ENCODE measurements around the gene HNF4A. TPM values are rescaled to one million over a fixed set of nuclear protein-coding genes. Genes with fewer than 3 reads are reported as not detected.

HNF4A gene
- total and polyA plus RNA-seq, 2 of the 13 experiments (the other 11 are each of a cell fraction or from before 2014, with no cell fraction given), result 80.9 to 169 TPM

GRCh38 chr20:44428174-44429016, 72.9 kb downstream of the HNF4A start (continued):
- TF ChIP-seq PRMT3 (CRISPR knock-in tag; IDR thresholded peaks at IDR 0.05; ENCODE audit: borderline replicate concordance, low read depth) (0 out of 2 replicates have a peak, but pooled peaks have one; percentile 21), TAF1 (CRISPR knock-in tag; IDR thresholded peaks at IDR 0.05) (no peak), MIER3 (CRISPR knock-in tag; IDR thresholded peaks at IDR 0.05; ENCODE audit: borderline replicate concordance) (peak; percentile 99; the same call in 1 of the 2 replicates), GATAD1 (CRISPR knock-in tag; IDR thresholded peaks at IDR 0.05) (peak; percentile 77), NFE2L1 (CRISPR knock-in tag; IDR thresholded peaks at IDR 0.05; ENCODE audit: borderline replicate concordance) (no peak), ZNF260 (CRISPR knock-in tag; IDR thresholded peaks at IDR 0.05; ENCODE audit: borderline replicate concordance, low read depth) (no peak), ZNF549 (CRISPR knock-in tag; IDR thresholded peaks at IDR 0.05) (no peak), HOXA7 (CRISPR knock-in tag; IDR thresholded peaks at IDR 0.05) (no peak), MAZ (IDR thresholded peaks at IDR 0.05; ENCODE audit: borderline replicate concordance, low read depth, low read length) (no peak), MAZ (CRISPR knock-in tag; IDR thresholded peaks at IDR 0.05; ENCODE audit: low read depth) (no peak; the same call in 1 of the 2 replicates), MLX (CRISPR knock-in tag; IDR thresholded peaks at IDR 0.05) (peak; percentile 79), HOXD1 (CRISPR knock-in tag; IDR thresholded peaks at IDR 0.05) (no peak), FOXP4 (CRISPR knock-in tag; IDR thresholded peaks at IDR 0.05) (peak; percentile 92), ZEB1 (IDR thresholded peaks at IDR 0.05; ENCODE audit: insufficient replicate concordance, low read depth) (no peak), ZNF670 (CRISPR knock-in tag; IDR thresholded peaks at IDR 0.05; ENCODE audit: borderline replicate concordance) (peak; percentile 73; the same call in 1 of the 2 replicates)
- TF ChIP-seq, protein P1, sequence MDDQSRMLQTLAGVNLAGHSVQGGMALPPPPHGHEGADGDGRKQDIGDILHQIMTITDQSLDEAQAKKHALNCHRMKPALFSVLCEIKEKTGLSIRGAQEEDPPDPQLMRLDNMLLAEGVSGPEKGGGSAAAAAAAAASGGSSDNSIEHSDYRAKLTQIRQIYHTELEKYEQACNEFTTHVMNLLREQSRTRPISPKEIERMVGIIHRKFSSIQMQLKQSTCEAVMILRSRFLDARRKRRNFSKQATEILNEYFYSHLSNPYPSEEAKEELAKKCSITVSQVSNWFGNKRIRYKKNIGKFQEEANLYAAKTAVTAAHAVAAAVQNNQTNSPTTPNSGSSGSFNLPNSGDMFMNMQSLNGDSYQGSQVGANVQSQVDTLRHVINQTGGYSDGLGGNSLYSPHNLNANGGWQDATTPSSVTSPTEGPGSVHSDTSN (CRISPR knock-in tag; IDR thresholded peaks at IDR 0.05; ENCODE audit: borderline replicate concordance), result peak; percentile 73; the same call in 1 of the 2 replicates
- TF ChIP-seq, protein P2, sequence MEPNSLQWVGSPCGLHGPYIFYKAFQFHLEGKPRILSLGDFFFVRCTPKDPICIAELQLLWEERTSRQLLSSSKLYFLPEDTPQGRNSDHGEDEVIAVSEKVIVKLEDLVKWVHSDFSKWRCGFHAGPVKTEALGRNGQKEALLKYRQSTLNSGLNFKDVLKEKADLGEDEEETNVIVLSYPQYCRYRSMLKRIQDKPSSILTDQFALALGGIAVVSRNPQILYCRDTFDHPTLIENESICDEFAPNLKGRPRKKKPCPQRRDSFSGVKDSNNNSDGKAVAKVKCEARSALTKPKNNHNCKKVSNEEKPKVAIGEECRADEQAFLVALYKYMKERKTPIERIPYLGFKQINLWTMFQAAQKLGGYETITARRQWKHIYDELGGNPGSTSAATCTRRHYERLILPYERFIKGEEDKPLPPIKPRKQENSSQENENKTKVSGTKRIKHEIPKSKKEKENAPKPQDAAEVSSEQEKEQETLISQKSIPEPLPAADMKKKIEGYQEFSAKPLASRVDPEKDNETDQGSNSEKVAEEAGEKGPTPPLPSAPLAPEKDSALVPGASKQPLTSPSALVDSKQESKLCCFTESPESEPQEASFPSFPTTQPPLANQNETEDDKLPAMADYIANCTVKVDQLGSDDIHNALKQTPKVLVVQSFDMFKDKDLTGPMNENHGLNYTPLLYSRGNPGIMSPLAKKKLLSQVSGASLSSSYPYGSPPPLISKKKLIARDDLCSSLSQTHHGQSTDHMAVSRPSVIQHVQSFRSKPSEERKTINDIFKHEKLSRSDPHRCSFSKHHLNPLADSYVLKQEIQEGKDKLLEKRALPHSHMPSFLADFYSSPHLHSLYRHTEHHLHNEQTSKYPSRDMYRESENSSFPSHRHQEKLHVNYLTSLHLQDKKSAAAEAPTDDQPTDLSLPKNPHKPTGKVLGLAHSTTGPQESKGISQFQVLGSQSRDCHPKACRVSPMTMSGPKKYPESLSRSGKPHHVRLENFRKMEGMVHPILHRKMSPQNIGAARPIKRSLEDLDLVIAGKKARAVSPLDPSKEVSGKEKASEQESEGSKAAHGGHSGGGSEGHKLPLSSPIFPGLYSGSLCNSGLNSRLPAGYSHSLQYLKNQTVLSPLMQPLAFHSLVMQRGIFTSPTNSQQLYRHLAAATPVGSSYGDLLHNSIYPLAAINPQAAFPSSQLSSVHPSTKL (CRISPR knock-in tag; IDR thresholded peaks at IDR 0.05), result peak; percentile 99
- TF ChIP-seq, protein P3, sequence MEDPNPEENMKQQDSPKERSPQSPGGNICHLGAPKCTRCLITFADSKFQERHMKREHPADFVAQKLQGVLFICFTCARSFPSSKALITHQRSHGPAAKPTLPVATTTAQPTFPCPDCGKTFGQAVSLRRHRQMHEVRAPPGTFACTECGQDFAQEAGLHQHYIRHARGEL (CRISPR knock-in tag; IDR thresholded peaks at IDR 0.05), result no peak
- TF ChIP-seq, protein P4, sequence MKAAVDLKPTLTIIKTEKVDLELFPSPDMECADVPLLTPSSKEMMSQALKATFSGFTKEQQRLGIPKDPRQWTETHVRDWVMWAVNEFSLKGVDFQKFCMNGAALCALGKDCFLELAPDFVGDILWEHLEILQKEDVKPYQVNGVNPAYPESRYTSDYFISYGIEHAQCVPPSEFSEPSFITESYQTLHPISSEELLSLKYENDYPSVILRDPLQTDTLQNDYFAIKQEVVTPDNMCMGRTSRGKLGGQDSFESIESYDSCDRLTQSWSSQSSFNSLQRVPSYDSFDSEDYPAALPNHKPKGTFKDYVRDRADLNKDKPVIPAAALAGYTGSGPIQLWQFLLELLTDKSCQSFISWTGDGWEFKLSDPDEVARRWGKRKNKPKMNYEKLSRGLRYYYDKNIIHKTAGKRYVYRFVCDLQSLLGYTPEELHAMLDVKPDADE (CRISPR knock-in tag; IDR thresholded peaks at IDR 0.05), result no peak
